Heart left ventricle (tissue), 13 donors: ENCODE results near the gene TNNT1.

Experiments
- POLR2A ChIP-seq, 2 donors: fragments of 450-650 bp; IDR thresholded peaks; one replicate each; pipeline ENCODE4 v1.6.1; 2017; ENCODE audit warnings: antibody characterized with exemption in 2 of 2, mild to moderate bottlenecking in 2 of 2, moderate library complexity in 2 of 2
- TF ChIP-seq, protein P1 (sequence below), 12 donors: fragments of 200-600 bp; sonication (generic) in 4 of 12; IDR thresholded peaks; one replicate each; pipeline versions ENCODE4 v1.5.0 to v1.8.0; 2018 to 2022; ENCODE audit warnings: antibody characterized with exemption in 12 of 12, mild to moderate bottlenecking in 5 of 12
- donor health status: ischemic (EF 13 %, LVEDD 7.1; RV severe dilation, severe dysfunction).
- donor health status: DM: no; HTN: yes; CAD: no.
- donor health status: DM: no; HTN: no; CAD: no.
- donor health status: ischemic (EF 25% LVEDD 6.9; RV normal size, moderate dysfunction).
- donor health status: ischemic (EF 25% LVEDD 5.7; RV mildly dilated, moderate dysfunction).
- donor health status: ischemic (EF 35%, LVEDD 5.7; RV mildly dilated, moderate dysfunction).
- donor health status: nonischemic (EF 11% LVEDD 7.7; RV severe dilation, severe dysfunction).
- donor health status: DM: yes; HTN: yes; CAD: no.
- donor health status: PGD.
- donor health status: ischemic (EF 29% LVEDD 5.4; RV normal size, mild dysfunction).
- donor health status: nonischemic (EF 23%, LVEDD 6.1; RV moderate dilation, normal function).

DNA sequence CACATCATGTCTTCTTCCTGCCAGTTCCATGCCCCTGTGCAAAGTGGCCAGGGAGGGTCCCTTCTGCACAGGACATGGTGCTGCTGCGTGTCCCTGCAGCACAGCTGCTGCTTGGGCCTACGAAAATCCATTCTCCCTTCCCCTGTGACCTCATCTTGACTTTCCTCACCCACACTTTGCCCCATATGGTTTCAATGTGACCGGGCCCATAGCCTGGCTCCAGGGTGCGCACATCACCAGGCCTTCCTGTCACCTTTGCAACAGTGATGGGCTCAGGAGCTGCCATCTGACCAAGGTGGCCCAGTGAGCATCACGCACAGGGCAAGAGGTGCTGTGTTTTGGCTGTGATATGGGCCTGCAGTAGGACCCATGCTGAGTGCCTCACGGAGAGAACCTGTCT lies 42.4 kb downstream of the TNNT1 start:
- TF ChIP-seq, protein P1, sequence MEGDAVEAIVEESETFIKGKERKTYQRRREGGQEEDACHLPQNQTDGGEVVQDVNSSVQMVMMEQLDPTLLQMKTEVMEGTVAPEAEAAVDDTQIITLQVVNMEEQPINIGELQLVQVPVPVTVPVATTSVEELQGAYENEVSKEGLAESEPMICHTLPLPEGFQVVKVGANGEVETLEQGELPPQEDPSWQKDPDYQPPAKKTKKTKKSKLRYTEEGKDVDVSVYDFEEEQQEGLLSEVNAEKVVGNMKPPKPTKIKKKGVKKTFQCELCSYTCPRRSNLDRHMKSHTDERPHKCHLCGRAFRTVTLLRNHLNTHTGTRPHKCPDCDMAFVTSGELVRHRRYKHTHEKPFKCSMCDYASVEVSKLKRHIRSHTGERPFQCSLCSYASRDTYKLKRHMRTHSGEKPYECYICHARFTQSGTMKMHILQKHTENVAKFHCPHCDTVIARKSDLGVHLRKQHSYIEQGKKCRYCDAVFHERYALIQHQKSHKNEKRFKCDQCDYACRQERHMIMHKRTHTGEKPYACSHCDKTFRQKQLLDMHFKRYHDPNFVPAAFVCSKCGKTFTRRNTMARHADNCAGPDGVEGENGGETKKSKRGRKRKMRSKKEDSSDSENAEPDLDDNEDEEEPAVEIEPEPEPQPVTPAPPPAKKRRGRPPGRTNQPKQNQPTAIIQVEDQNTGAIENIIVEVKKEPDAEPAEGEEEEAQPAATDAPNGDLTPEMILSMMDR (IDR thresholded peaks at IDR 0.05), result no peak
- TF ChIP-seq POLR2A (IDR thresholded peaks at IDR 0.05), result no peak
